Breast epithelium (tissue), 4 donors: ENCODE measurements around the gene ARHGEF17. TPM values are rescaled to one million over a fixed set of nuclear protein-coding genes. Genes with fewer than 3 reads are reported as not detected.

Experiments used
- DNase-seq, 2 donors: peaks; one replicate each; pipeline ENCODE4 v3.0.0-alpha.2; 2019; ENCODE audit warnings: low spot score in 2 of 2
- H3K27ac ChIP-seq, 2 donors: fragments of 200-600 bp; sonication (generic) in 1 of 2; one replicate each; pipeline ENCODE4 v1.5.1; 2016 to 2019; ENCODE audit warnings: mild to moderate bottlenecking in 1 of 2
- H3K27me3 ChIP-seq, 2 donors: fragments of 200-600 bp; sonication (generic) in 1 of 2; one replicate each; pipeline versions ENCODE4 v1.5.1 to v1.6.0; 2017 to 2019; ENCODE audit warnings: control low read depth in 1 of 2, mild to moderate bottlenecking in 1 of 2
- H3K36me3 ChIP-seq: fragments of 200-600 bp; one replicate; pipeline ENCODE4 v1.5.1; 2019
- H3K4me1 ChIP-seq, 2 donors: fragments of 200-600 bp; sonication (generic); one replicate each; pipeline ENCODE4 v1.5.1; 2016 to 2019; ENCODE audit warnings: control low read depth in 1 of 2
- H3K4me3 ChIP-seq, 3 donors: fragments of 200-600 bp; sonication (generic); 1 replicate in 2 of 3; 2 replicates in 1 of 3; pipeline ENCODE4 v1.5.1; 2016 to 2019; ENCODE audit warnings: mild to moderate bottlenecking in 3 of 3, moderate library complexity in 2 of 3
- H3K9me3 ChIP-seq, 2 donors: fragments of 200-600 bp; sonication (generic) in 1 of 2; one replicate each; pipeline ENCODE4 v1.5.1; 2016 to 2019; ENCODE audit warnings: control low read depth in 1 of 2
- CTCF ChIP-seq, 3 donors: fragments of 450-650 bp; IDR thresholded peaks; one replicate each; pipeline ENCODE4 v1.5.1; 2016 to 2017; ENCODE audit warnings: antibody characterized with exemption in 3 of 3, mild to moderate bottlenecking in 3 of 3, moderate library complexity in 3 of 3
- POLR2A ChIP-seq: fragments of 450-650 bp; IDR thresholded peaks from one replicate; pipeline ENCODE4 v1.6.1; 2016; ENCODE audit warnings: antibody characterized with exemption, mild to moderate bottlenecking, moderate library complexity
- POLR2AphosphoS5 ChIP-seq, 3 donors: sonication (generic); formaldehyde crosslinking; IDR thresholded peaks; one replicate each; pipeline ENCODE4 v1.6.1; 2017; ENCODE audit warnings: antibody characterized with exemption in 3 of 3
- intact Hi-C: fragments of 100-400 bp; cut with DNase I; formaldehyde crosslinking; loops from one replicate; pipeline ENCODE4 v1.15.1; 2023; ENCODE audit warnings: low total_unique reads
- total RNA-seq, 3 donors: library from RNA; depleted of rRNA; stranded (reverse); fragments of >200 nt; gene quantifications; one replicate each; pipeline ENCODE4 v1.1.0, GENCODE V29; 2016

The ARHGEF17 gene
- total RNA-seq, 3 donors from 2014 or later: 28.8 to 54.7 (median 38.2) TPM

GRCh38 chr11:73315293-73316020 is 7.4 kb downstream of the ARHGEF17 start:
- Histone ChIP-seq H3K27ac (peak overlapping the region; percentile 29 to 88), H3K9me3 (no peaks in the 10 kb centered on the region), H3K4me3 (peak overlapping the region in 1 of 3 donors; percentile 81), H3K27me3 (no peaks in the 10 kb centered on the region), H3K36me3 (no peaks in the 10 kb centered on the region), H3K4me1 (peaks cover 21 to 48% of the 10 kb centered on the region in 2 donors)
- intact Hi-C loops: no loop called here
- DNase-seq: no peak
- no peak for TF ChIP-seq CTCF (IDR thresholded peaks at IDR 0.05)

GRCh38 chr11:73316422-73316821 is 8.3 kb downstream of the ARHGEF17 start:
- no peak overlapping the region for H3K4me3 ChIP-seq
- TF ChIP-seq POLR2A: no peak
- no peaks in the 10 kb centered on the region for H3K36me3 ChIP-seq
- peak overlapping the region in 1 of 2 donors; percentile 88 for H3K27ac ChIP-seq
- no peaks in the 10 kb centered on the region for H3K27me3 ChIP-seq
- peaks cover 18 to 56% of the 10 kb centered on the region in 2 donors for H3K4me1 ChIP-seq
- no peaks in the 10 kb centered on the region for H3K9me3 ChIP-seq
- no peak for DNase-seq
- intact Hi-C loops: no loop called here

GRCh38 chr11:73317373-73317772 is 9.3 kb downstream of the ARHGEF17 start:
- DNase-seq: peak in 1 of 2 donors; percentile 44
- Histone ChIP-seq H3K9me3 (no peaks in the 10 kb centered on the region), H3K27ac (peak overlapping the region; percentile 63 to 88), H3K4me3 (peak overlapping the region in 1 of 3 donors; percentile 39), H3K27me3 (no peaks in the 10 kb centered on the region), H3K36me3 (no peaks in the 10 kb centered on the region), H3K4me1 (peaks cover 21 to 60% of the 10 kb centered on the region in 2 donors)
- TF ChIP-seq CTCF (IDR thresholded peaks at IDR 0.05): no peak
- TF ChIP-seq POLR2AphosphoS5 (IDR thresholded peaks at IDR 0.05): peak in 2 of 3 donors; percentile 23 to 28
- intact Hi-C loops: no loop called here

GRCh38 chr11:73317803-73318202 is 9.7 kb downstream of the ARHGEF17 start:
- Histone ChIP-seq H3K36me3 (no peaks in the 10 kb centered on the region), H3K9me3 (no peaks in the 10 kb centered on the region), H3K27me3 (no peaks in the 10 kb centered on the region), H3K4me1 (peaks cover 21 to 56% of the 10 kb centered on the region in 2 donors), H3K4me3 (peak overlapping the region in 1 of 3 donors; percentile 39), H3K27ac (peak overlapping the region; percentile 63 to 88)
- no peak for TF ChIP-seq CTCF (IDR thresholded peaks at IDR 0.05)
- TF ChIP-seq POLR2AphosphoS5 (IDR thresholded peaks at IDR 0.05): no peak
- no peak for TF ChIP-seq POLR2A
- intact Hi-C loops: no loop called here
- DNase-seq: no peak

GRCh38 chr11:73318501-73319011 is 10.5 kb downstream of the ARHGEF17 start:
- no peaks in the 10 kb centered on the region for H3K27me3 ChIP-seq
- H3K9me3 ChIP-seq: no peaks in the 10 kb centered on the region
- no peak overlapping the region for H3K4me3 ChIP-seq
- TF ChIP-seq POLR2A: no peak
- TF ChIP-seq POLR2AphosphoS5 (IDR thresholded peaks at IDR 0.05): no peak
- H3K4me1 ChIP-seq: peaks cover 24 to 50% of the 10 kb centered on the region in 2 donors
- no peak for DNase-seq
- intact Hi-C loops: no loop called here
- H3K36me3 ChIP-seq: no peaks in the 10 kb centered on the region
- peak overlapping the region; percentile 63 to 88 for H3K27ac ChIP-seq

GRCh38 chr11:73320763-73321603 is 12.9 kb downstream of the ARHGEF17 start:
- no peak for DNase-seq
- TF ChIP-seq CTCF (IDR thresholded peaks at IDR 0.05) (no peak), POLR2AphosphoS5 (IDR thresholded peaks at IDR 0.05) (no peak), POLR2A (no peak)
- no peaks in the 10 kb centered on the region for H3K27me3 ChIP-seq
- H3K9me3 ChIP-seq: no peaks in the 10 kb centered on the region
- intact Hi-C loops: no loop called here
- peaks cover 24 to 50% of the 10 kb centered on the region in 2 donors for H3K4me1 ChIP-seq
- H3K36me3 ChIP-seq: no peaks in the 10 kb centered on the region
- H3K4me3 ChIP-seq: peak overlapping the region in 1 of 3 donors; percentile 27
- H3K27ac ChIP-seq: peak overlapping the region; percentile 70 to 92
